ELR (cell line): ENCODE measurements around the gene DCC.

Experiments used
- DNase-seq: peaks from one replicate; pipeline ENCODE4 v3.0.0-alpha.2; 2015; ENCODE audit warnings: low read depth

DCC gene

GRCh38 chr18:52427521-52428175 lies 87.7 kb downstream of the DCC start:
- no peak for DNase-seq

- no peak for DNase-seq
Measured at GRCh38 chr18:52431683-52432082, 91.7 kb downstream of the DCC start.

GRCh38 chr18:52433797-52434196 lies 93.8 kb downstream of the DCC start:
- DNase-seq = no peak

- no peak for DNase-seq
Measured at GRCh38 chr18:52435301-52435700, 95.3 kb downstream of the DCC start.

GRCh38 chr18:52437161-52437560 lies 97.2 kb downstream of the DCC start:
- no peak for DNase-seq

- no peak for DNase-seq
Measured at GRCh38 chr18:52439457-52439856, 99.5 kb downstream of the DCC start.

- no peak for DNase-seq
Measured at GRCh38 chr18:52441794-52442193, 101.8 kb downstream of the DCC start.

- DNase-seq = no peak
Measured at GRCh38 chr18:52442686-52443085, 102.7 kb downstream of the DCC start.

GRCh38 chr18:52451256-52451655 lies 111.3 kb downstream of the DCC start:
- no peak for DNase-seq

GRCh38 chr18:52451851-52452250 lies 111.9 kb downstream of the DCC start:
- no peak for DNase-seq

- DNase-seq = no peak
Measured at GRCh38 chr18:52452427-52452826, 112.4 kb downstream of the DCC start.

GRCh38 chr18:52459890-52460289 lies 119.9 kb downstream of the DCC start:
- DNase-seq = no peak

- DNase-seq = no peak
Measured at GRCh38 chr18:52462853-52463252, 122.9 kb downstream of the DCC start.

GRCh38 chr18:52465391-52465790 lies 125.4 kb downstream of the DCC start:
- DNase-seq = no peak

- DNase-seq = no peak
Measured at GRCh38 chr18:52468496-52468895, 128.5 kb downstream of the DCC start.

- DNase-seq = no peak
Measured at GRCh38 chr18:52475325-52475724, 135.3 kb downstream of the DCC start.

- no peak for DNase-seq
Measured at GRCh38 chr18:52481116-52481515, 141.1 kb downstream of the DCC start.

- no peak for DNase-seq
Measured at GRCh38 chr18:52484977-52485376, 145.0 kb downstream of the DCC start.

- no peak for DNase-seq
Measured at GRCh38 chr18:52486052-52486451, 146.1 kb downstream of the DCC start.

GRCh38 chr18:52489396-52490306 lies 149.7 kb downstream of the DCC start:
- no peak for DNase-seq

- DNase-seq = no peak
Measured at GRCh38 chr18:52496426-52496825, 156.4 kb downstream of the DCC start.

- DNase-seq = no peak
Measured at GRCh38 chr18:52499016-52499415, 159.0 kb downstream of the DCC start.

GRCh38 chr18:52499644-52500043 lies 159.6 kb downstream of the DCC start:
- no peak for DNase-seq

- DNase-seq = no peak
Measured at GRCh38 chr18:52504589-52504988, 164.6 kb downstream of the DCC start.
